T-helper 2 cell treated with Interferon-gamma antibody and Interleukin-4, amounts not matched to agents 100 ng/mL and 5 ng/mL, for 36 hours (primary cell): ENCODE measurements around the gene M6PR. TPM values are rescaled to one million over a fixed set of nuclear protein-coding genes. Genes with fewer than 3 reads are reported as not detected.
"Not testable (repeated sequence)": the region's sequence is repeated elsewhere in the genome, so short reads cannot be mapped to it uniquely, and the experiment has no call there.

Experiments
- intact Hi-C: fragments of 100-400 bp; cut with micrococcal nuclease; formaldehyde crosslinking; loops from one replicate; pipeline ENCODE4 v1.15.1; 2023
- total RNA-seq: library from RNA; stranded (reverse); gene quantifications from 2 replicates; pipeline ENCODE4 v1.2.3, GENCODE V29; 2022

The M6PR gene
- total RNA-seq, 1 donor from 2014 or later = 215 TPM

DNA sequence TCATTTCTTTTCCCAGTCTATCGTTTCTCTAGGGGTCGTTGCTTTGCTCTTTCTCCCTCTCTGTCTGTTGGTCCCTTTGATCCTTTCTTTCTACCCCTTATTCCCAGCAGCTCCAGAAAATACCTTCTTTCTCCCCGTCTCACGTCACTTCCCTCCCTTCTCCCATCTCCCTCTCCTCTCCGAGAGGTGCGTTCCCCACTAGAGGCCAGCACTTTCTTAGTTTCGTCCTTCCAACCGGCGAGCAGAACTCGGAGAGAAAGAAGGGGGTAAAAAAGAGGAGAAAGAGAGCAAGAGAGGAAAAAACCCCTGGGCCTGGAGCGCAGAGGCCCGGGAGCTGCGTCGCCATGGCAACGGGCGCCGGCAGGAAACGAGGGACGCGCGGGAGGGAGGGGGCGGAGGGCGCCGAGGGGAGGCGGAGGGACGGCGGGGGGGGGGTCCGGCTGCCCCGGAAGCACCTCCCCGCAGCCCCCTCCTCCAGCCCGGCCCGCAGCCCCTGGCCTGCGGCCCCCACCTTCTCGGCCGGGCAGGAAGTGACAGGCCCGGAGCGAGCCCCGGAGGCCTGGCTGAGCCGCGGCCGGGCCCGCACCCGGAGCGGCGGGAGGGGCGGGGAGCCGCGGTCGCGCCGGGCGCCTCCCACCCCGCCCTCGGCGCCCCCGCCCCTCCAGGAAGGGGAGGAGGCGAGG is 35.3 kb downstream of the M6PR start, which contains the start of gene PHC1:
PHC1 (plus strand) TSS at position 477 of the 683 bp plus-strand sequence. CDS start 3,169 bp downstream, outside the sequence.
- intact Hi-C loops = loop anchor here (1.0 kb wide), 2 partner anchors 35 to 125 kb away; partner anchors contain the start of gene M6PR

DNA sequence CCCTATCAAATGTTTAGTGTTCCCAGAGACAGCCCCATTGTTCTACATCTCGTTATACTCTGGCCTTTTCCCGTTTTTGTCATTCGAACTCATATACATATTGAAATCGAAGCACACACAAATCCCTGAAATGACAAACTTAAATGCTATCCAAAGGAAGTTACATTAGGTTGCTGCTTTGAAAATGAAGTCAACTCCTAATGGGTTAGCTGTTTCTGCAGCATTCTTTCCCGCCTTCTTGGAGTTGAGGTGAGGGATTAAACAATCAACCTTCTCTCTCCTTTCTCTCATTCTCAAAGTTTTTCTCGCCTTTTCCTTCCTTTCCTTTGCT is 35.8 kb downstream of the M6PR start:
- intact Hi-C loops = loop anchor here (1.0 kb wide), 2 partner anchors 36 to 126 kb away; partner anchors contain the start of gene M6PR

DNA sequence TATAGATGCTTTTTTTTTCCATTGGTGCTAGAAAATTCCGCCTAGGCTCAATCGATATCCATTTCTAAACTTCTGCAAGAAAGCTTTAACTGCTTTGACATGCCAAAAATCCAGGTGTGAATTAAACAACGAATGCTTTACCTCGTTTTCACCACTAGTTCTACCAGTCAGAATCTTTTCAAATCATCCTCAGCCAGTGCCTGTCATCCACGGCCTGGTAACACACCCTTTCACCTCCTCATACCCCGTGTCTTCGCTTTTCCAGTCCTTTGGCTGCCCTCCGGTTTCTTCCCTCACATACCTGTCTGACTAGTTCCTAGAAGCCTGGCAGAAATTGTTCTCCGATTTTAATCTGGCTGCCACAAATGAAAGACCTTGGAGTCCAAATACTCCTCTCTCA is 36.5 kb downstream of the M6PR start:
- intact Hi-C loops = no loop called here

DNA sequence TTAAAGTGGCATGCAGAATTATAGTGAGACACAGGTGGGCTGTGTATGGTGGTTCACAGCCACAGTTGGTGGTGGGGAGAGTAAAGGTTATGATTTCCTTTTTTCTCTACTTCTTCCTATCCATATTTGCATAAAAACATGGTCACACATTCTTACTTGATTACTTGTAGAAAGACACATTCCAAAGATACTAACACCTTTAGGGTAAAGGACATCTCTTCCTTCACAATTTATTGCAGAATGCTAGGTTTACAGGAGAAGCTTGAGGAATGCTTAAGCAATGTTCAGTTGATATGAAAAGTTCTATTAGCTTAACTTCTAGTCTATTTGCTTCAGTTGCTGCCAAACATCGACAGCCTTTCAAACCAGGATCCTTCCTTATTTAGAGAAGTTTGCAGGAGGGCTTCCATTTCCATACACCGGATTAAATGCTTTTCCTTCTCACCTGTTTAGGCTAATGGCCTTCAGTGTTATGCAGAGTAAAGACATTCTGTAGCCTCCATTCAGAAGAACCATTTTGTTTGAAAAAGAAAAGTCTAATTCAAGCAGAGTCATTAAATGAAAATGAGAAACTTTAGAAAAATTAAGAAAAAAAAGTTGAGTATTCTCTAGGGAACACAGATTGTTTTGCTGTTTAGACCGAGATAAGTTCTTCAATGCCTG is 37.7 kb downstream of the M6PR start:
- intact Hi-C loops = no loop called here

DNA sequence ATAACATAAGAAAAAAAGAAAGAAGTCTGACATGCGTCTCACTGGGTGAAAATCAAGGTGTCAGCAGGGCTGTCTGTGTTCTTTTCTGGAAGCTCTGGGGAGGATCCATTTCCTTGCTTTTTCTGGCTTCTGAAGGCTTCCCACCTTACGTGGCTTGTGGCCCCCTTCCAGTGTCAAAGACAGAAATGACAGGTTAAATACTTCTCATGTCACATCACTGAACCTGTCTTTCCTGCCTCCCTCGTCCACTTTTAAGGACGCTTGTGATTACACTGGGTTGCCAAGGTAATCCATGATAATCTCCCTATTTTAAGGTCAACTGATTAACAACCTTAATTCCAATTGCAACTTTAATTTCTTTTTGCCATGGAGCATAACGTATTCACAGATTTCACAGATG is 39.7 kb downstream of the M6PR start:
- intact Hi-C loops = no loop called here

DNA sequence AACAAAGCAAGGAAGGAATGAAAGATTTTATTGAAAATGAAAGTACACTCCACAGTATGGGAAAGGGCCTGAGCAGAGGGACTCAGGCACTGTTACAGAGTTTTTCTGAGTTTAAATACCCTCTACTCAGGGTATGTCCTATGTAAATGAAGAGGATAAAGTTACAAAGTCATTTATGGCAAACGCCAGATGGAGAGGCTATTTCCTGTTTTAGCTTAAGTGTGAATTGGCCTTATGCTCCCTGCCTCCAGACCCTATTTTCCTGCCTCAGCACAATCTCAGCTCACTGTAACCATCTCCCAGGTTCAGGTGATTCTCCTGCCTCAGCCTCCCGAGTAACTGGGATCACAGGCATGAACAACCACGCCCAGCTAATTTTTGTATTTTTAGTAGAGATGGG is 41.9 kb downstream of the M6PR start:
- intact Hi-C loops = no loop called here

- intact Hi-C loops = no loop called here
Observed at GRCh38 chr12:8906266-8907180, 42.9 kb downstream of the M6PR start.

DNA sequence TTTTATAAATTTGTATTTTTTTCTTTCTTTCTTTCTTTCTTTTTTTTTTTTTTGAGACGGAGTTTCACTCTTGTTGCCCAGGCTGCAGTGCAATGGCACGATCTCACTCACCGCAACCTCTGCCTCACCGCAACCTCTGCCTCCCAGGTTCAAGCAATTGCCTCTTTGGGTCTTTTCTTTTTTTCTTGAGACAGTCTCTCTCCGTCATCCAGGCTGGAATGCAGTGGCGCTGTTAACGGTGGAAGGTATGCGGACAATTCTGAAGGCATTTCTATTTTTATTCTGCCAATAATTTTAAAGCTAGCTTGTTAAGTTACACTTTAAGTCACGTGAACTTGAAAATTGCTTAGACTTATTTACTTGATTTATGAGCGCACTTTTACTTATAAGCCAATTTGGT is 43.9 kb downstream of the M6PR start:
- intact Hi-C loops = no loop called here

- intact Hi-C loops = no loop called here
Observed at GRCh38 chr12:8904665-8905064, 44.8 kb downstream of the M6PR start.

DNA sequence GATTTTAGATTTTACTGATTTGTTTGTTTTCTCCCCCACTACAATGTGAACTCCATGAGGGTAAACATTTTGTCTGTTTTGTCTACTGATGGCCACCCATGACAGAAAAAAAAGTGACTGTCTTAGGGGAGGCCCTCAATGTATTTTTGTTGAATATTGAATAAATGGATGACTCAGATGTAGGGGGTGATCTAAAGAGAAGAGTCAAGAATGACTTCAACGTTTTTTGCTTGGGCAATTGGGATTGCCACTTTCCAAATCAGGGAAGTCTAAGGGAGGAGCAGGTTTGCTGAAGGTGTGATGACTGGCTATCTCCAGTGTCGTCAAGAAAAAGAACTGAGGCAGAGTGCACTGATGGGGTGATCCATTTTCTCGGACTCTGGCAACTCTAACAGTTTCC is 45.8 kb downstream of the M6PR start:
- intact Hi-C loops = no loop called here

- intact Hi-C loops = not testable (repeated sequence)
Observed at GRCh38 chr12:8902703-8903102, 46.7 kb downstream of the M6PR start.

- intact Hi-C loops = no loop called here
Observed at GRCh38 chr12:8899830-8900229, 49.6 kb downstream of the M6PR start.

GRCh38 chr12:8897081-8897480 is 52.4 kb downstream of the M6PR start:
- intact Hi-C loops = no loop called here

- intact Hi-C loops = no loop called here
Observed at GRCh38 chr12:8894986-8895385, 54.5 kb downstream of the M6PR start.

DNA sequence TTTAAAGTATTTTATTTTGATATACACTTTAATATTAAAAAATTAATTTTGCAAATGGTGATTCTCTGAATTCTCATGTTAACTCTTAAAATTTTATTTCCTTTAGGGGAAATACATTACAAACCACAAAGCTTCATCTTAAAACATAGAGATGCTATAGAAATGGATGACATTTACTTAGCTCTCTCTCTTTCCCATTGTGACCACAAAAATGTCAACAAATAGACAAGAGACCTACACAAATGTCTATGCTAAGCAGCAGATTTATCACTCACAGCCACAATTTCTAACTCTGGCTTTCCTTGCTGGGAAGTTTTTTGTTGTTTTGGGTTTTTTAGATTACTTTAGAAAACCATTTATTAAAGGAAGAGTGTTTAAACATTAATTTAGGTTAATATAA is 55.1 kb downstream of the M6PR start:
- intact Hi-C loops = no loop called here

DNA sequence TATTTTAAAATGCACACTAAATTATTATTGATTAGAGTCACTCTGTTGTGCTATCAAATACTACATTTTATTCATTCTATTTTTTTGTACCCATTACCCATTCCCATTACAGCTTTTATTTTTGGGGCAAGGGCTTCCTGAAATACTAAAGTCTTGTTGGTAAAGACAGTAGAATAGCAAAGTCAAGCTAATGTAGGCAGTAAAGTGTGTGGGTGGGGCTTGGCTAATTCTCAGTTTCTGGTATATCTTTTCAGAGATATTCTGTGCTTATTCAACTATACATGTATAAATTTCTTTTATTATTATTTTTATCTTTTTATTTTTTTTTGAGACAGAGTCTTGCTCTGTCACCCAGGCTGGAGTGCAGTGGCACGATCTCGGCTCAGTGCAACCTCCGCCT is 57.5 kb downstream of the M6PR start:
- intact Hi-C loops = loop anchor here (2.0 kb wide), 2 partner anchors 209 to 347 kb away; no protein-coding TSS in a partner anchor

Other genes with a start within 250 kb of the M6PR start
- not detected in 2 replicates for gene A2ML1, start 127.0 kb downstream of the M6PR start, total RNA-seq
- gene PHC1, start 35.1 kb downstream of the M6PR start, total RNA-seq = 15.8 and 16.3 TPM in 2 replicates
- 3.5 TPM in 2 replicates for gene KLRG1, start 39.9 kb upstream of the M6PR start, total RNA-seq
- gene A2M, start 166.3 kb upstream of the M6PR start, total RNA-seq = not detected in 2 replicates